Natural killer cell (primary cell): ENCODE data around the gene CHRNE. TPM values are rescaled to one million over a fixed set of nuclear protein-coding genes. Genes with fewer than 3 reads are reported as not detected.

ENCODE experiments used
- ATAC-seq, 3 donors: fragments of 150-1000 bp in 2 of 3; fragments of 200-7000 bp in 1 of 3; cut with Tn5 transposase; 1 replicate in 1 of 3; 2 replicates in 2 of 3; pipeline ENCODE4 v1.10.0; 2021; ENCODE audit warnings: mild to moderate bottlenecking in 2 of 3, moderate library complexity in 2 of 3
- DNase-seq, 2 donors: peaks; one replicate each; pipeline versions ENCODE4 v3.0.0 to v3.0.0-alpha.2; 2013 to 2021; ENCODE audit warnings: mixed read lengths in 1 of 2
- H3K27ac ChIP-seq: one replicate; pipeline ENCODE4 v1.5.1; 2013; ENCODE audit warnings: mild to moderate bottlenecking, low read length
- H3K27me3 ChIP-seq: one replicate; pipeline ENCODE4 v1.6.1; 2013; ENCODE audit warnings: low read length; ENCODE audit not compliant: control insufficient read depth, insufficient read depth
- H3K36me3 ChIP-seq: one replicate; pipeline ENCODE4 v1.6.1; 2013; ENCODE audit warnings: low read length; ENCODE audit not compliant: control insufficient read depth, insufficient read depth
- H3K4me1 ChIP-seq: one replicate; pipeline ENCODE4 v1.6.1; 2013; ENCODE audit warnings: low read length; ENCODE audit not compliant: control insufficient read depth, insufficient read depth
- H3K4me3 ChIP-seq: one replicate; pipeline ENCODE4 v1.5.1; 2013; ENCODE audit warnings: low read length
- H3K9me3 ChIP-seq: one replicate; pipeline ENCODE4 v1.6.1; 2013; ENCODE audit warnings: low read length; ENCODE audit not compliant: control insufficient read depth, insufficient read depth
- H3K27ac Mint-ChIP-seq, 2 donors: one replicate each; pipeline ENCODE4 v1.8.0; 2022; ENCODE audit warnings: mild to moderate bottlenecking in 2 of 2, mixed read lengths in 2 of 2, moderate library complexity in 1 of 2
- H3K27me3 Mint-ChIP-seq, 2 donors: one replicate each; pipeline ENCODE4 v1.8.0; 2022; ENCODE audit warnings: low read depth in 2 of 2, mixed read lengths in 2 of 2
- H3K36me3 Mint-ChIP-seq: one replicate; pipeline ENCODE4 v1.8.0; 2022; ENCODE audit warnings: mixed read lengths
- H3K4me1 Mint-ChIP-seq, 2 donors: one replicate each; pipeline ENCODE4 v1.8.0; 2022; ENCODE audit warnings: mixed read lengths in 2 of 2
- H3K4me3 Mint-ChIP-seq: one replicate; pipeline ENCODE4 v1.8.0; 2022; ENCODE audit warnings: mild to moderate bottlenecking, moderate library complexity, mixed read lengths
- H3K9me3 Mint-ChIP-seq, 2 donors: one replicate each; pipeline ENCODE4 v1.8.0; 2022; ENCODE audit warnings: mixed read lengths in 2 of 2
- CTCF ChIP-seq: fragments of 200-600 bp; IDR thresholded peaks from one replicate; pipeline ENCODE4 v1.8.0; 2022; ENCODE audit warnings: antibody characterized with exemption
- WGBS: methylation state at CpG from one replicate; pipeline ENCODE4 v1.1.7; 2013; ENCODE audit warnings: missing lambda C conversion rate; ENCODE audit not compliant: insufficient coverage; 5-methylcytosine and 5-hydroxymethylcytosine counted together
- intact Hi-C: fragments of 100-400 bp; cut with micrococcal nuclease; formaldehyde crosslinking; loops from one replicate; pipeline ENCODE4 v1.14.2; 2022
- total RNA-seq, 4 donors: library from RNA; stranded (reverse); fragments of 120-200 nt in 1 of 4; gene quantifications; one replicate each; pipeline versions ENCODE4 v1.2.3 to v1.2.4, GENCODE V29; 2013 to 2022

Gene CHRNE
- total RNA-seq, 3 donors from 2014 or later (not counting 1 experiment from before 2014, with no cell fraction given), result 11.8 to 17.9 (median 11.8) TPM

GRCh38 chr17:4944554-4945175 lies 41.8 kb upstream of the CHRNE start:
- H3K9me3 ChIP-seq, result no peaks in the 10 kb centered on the region
- intact Hi-C loops, result loop anchor here (2.0 to 5.0 kb wide), 2 partner anchors 44 to 473 kb away; partner anchors contain the start of gene NUP88
- ATAC-seq, result no peak
- H3K4me3 Mint-ChIP-seq, result peak overlapping the region; percentile 91
- H3K36me3 Mint-ChIP-seq, result peaks cover 14% of the 10 kb centered on the region
- peak overlapping the region; percentile 99 for H3K4me3 ChIP-seq
- H3K4me1 Mint-ChIP-seq, result peaks cover 65 to 79% of the 10 kb centered on the region in 2 donors
- peaks cover 50% of the 10 kb centered on the region for H3K36me3 ChIP-seq
- H3K4me1 ChIP-seq, result peaks cover 65% of the 10 kb centered on the region
- peak overlapping the region; percentile 87 to 93 for H3K27ac Mint-ChIP-seq
- peak overlapping the region; percentile 96 for H3K27ac ChIP-seq
- H3K9me3 Mint-ChIP-seq, result no peaks in the 10 kb centered on the region
- TF ChIP-seq CTCF, result no peak
- no peaks in the 10 kb centered on the region for H3K27me3 ChIP-seq
- peaks cover 0 to 2% of the 10 kb centered on the region in 2 donors for H3K27me3 Mint-ChIP-seq
- DNase-seq, result peak in 1 of 2 donors; percentile 45
- 21% methylated on average over 8 of the region's 8 CpGs for WGBS

- peaks cover 14% of the 10 kb centered on the region for H3K36me3 Mint-ChIP-seq
- 0% methylated on average over 3 of the region's 3 CpGs for WGBS
- Histone ChIP-seq H3K4me1 (peaks cover 69% of the 10 kb centered on the region), H3K9me3 (no peaks in the 10 kb centered on the region), H3K27ac (peak overlapping the region; percentile 96), H3K27me3 (no peaks in the 10 kb centered on the region), H3K4me3 (peak overlapping the region; percentile 99), H3K36me3 (peaks cover 50% of the 10 kb centered on the region)
- ATAC-seq, result no peak
- H3K27me3 Mint-ChIP-seq, result peaks cover 0 to 2% of the 10 kb centered on the region in 2 donors
- TF ChIP-seq CTCF, result no peak
- peak overlapping the region; percentile 87 to 93 for H3K27ac Mint-ChIP-seq
- H3K4me1 Mint-ChIP-seq, result peaks cover 65 to 82% of the 10 kb centered on the region in 2 donors
- H3K9me3 Mint-ChIP-seq, result no peaks in the 10 kb centered on the region
- intact Hi-C loops, result loop anchor here (2.0 kb wide), 1 partner anchor 43 kb away; no protein-coding TSS in a partner anchor
- DNase-seq, result peak in 1 of 2 donors; percentile 82
- H3K4me3 Mint-ChIP-seq, result peak overlapping the region; percentile 91
Measured at GRCh38 chr17:4944163-4944553, 41.3 kb upstream of the CHRNE start.

- H3K36me3 ChIP-seq, result peaks cover 57% of the 10 kb centered on the region
- H3K4me1 Mint-ChIP-seq, result peaks cover 71 to 89% of the 10 kb centered on the region in 2 donors
Measured at GRCh38 chr17:4942760-4943508, 40.0 kb upstream of the CHRNE start.

More at GRCh38 chr17:4942760-4943508, 40.0 kb upstream of the CHRNE start:
- Mint-ChIP-seq H3K4me3 (peak overlapping the region; percentile 91), H3K36me3 (peaks cover 14% of the 10 kb centered on the region), H3K27ac (peak overlapping the region; percentile 87 to 93), H3K9me3 (no peaks in the 10 kb centered on the region), H3K27me3 (peaks cover 0 to 2% of the 10 kb centered on the region in 2 donors)
- ATAC-seq, result no peak
- TF ChIP-seq CTCF, result no peak
- no peaks in the 10 kb centered on the region for H3K27me3 ChIP-seq
- peak overlapping the region; percentile 96 for H3K27ac ChIP-seq
- H3K4me1 ChIP-seq, result peaks cover 79% of the 10 kb centered on the region
- no peak for DNase-seq
- no peaks in the 10 kb centered on the region for H3K9me3 ChIP-seq
- 95% methylated on average over 9 of the region's 13 CpGs for WGBS
- H3K4me3 ChIP-seq, result no peak overlapping the region
- intact Hi-C loops, result no loop called here
